Activated naive CD8-positive, alpha-beta T cell treated with anti-CD3 and anti-CD28 coated beads, Interleukin-2, amount 10 ng/mL, durations not matched to agents 7 days and 5 days (primary cell): ENCODE measurements around the gene HGS. TPM values are rescaled to one million over a fixed set of nuclear protein-coding genes. Genes with fewer than 3 reads are reported as not detected.

Source experiments
- ATAC-seq: fragments of 150-1000 bp; cut with Tn5 transposase; one replicate; pipeline ENCODE4 v1.10.0; 2021; ENCODE audit warnings: low read depth, moderate library complexity
- POLR2A ChIA-PET: fragments of 350-600 bp; sonication (Branson Sonifier 250); formaldehyde crosslinking; loops from one replicate; lab custom pipeline; 2021; ENCODE audit warnings: antibody characterized with exemption; lab: Charles Lee
- DNase-seq: peaks from one replicate; pipeline ENCODE4 v3.0.0; 2021
- H3K27ac Mint-ChIP-seq: one replicate; pipeline ENCODE4 v1.8.0; 2022; ENCODE audit warnings: mild to moderate bottlenecking, mixed read lengths
- H3K27me3 Mint-ChIP-seq: one replicate; pipeline ENCODE4 v1.8.0; 2022; ENCODE audit warnings: mild to moderate bottlenecking, moderate library complexity, mixed read lengths
- H3K36me3 Mint-ChIP-seq: one replicate; pipeline ENCODE4 v1.8.0; 2021; ENCODE audit warnings: mild to moderate bottlenecking, mixed read lengths
- H3K4me1 Mint-ChIP-seq: one replicate; pipeline ENCODE4 v1.8.0; 2021; ENCODE audit warnings: mixed read lengths
- H3K4me3 Mint-ChIP-seq: one replicate; pipeline ENCODE4 v1.8.0; 2022; ENCODE audit warnings: mild to moderate bottlenecking, moderate library complexity, mixed read lengths
- H3K9me3 Mint-ChIP-seq: one replicate; pipeline ENCODE4 v1.8.0; 2021; ENCODE audit warnings: mixed read lengths
- total RNA-seq, 2 experiments: library from RNA; stranded (reverse); gene quantifications; one replicate each; pipeline ENCODE4 v1.2.3, GENCODE V29; 2021

Gene HGS
- total RNA-seq, 2 experiments from 2014 or later: 152 to 164 TPM

- Mint-ChIP-seq H3K36me3 (peaks cover 1% of the 10 kb centered on the region), H3K4me1 (peaks cover 14% of the 10 kb centered on the region), H3K4me3 (no peak overlapping the region), H3K9me3 (no peaks in the 10 kb centered on the region), H3K27me3 (no peaks in the 10 kb centered on the region), H3K27ac (no peak overlapping the region)
- POLR2A ChIA-PET: interaction anchor here (0.5 kb wide), 1 partner anchor 210 kb away, joined by 3 read pairs; no protein-coding TSS in a partner anchor
- DNase-seq (no peak), ATAC-seq (no peak)
These were observed 31.5 kb downstream of the HGS start for GRCh38 chr17:81715107-81715871.

- POLR2A ChIA-PET: no interaction called here
- no peaks in the 10 kb centered on the region for H3K27me3 Mint-ChIP-seq
- no peak overlapping the region for H3K27ac Mint-ChIP-seq
- H3K4me3 Mint-ChIP-seq: no peak overlapping the region
- ATAC-seq: no peak
- H3K36me3 Mint-ChIP-seq: peaks cover 1% of the 10 kb centered on the region
- DNase-seq: no peak
- no peaks in the 10 kb centered on the region for H3K9me3 Mint-ChIP-seq
- peaks cover 7% of the 10 kb centered on the region for H3K4me1 Mint-ChIP-seq
These were observed 32.3 kb downstream of the HGS start for GRCh38 chr17:81715872-81716673.

- ATAC-seq: no peak
- Mint-ChIP-seq H3K36me3 (peaks cover 1% of the 10 kb centered on the region), H3K4me1 (peaks cover 7% of the 10 kb centered on the region), H3K9me3 (no peaks in the 10 kb centered on the region), H3K27ac (no peak overlapping the region), H3K27me3 (no peaks in the 10 kb centered on the region), H3K4me3 (no peak overlapping the region)
- POLR2A ChIA-PET: no interaction called here
- DNase-seq: no peak
These were observed 32.8 kb downstream of the HGS start for GRCh38 chr17:81716674-81716996.

- no peak for ATAC-seq
- no peak for DNase-seq
- no peaks in the 10 kb centered on the region for H3K27me3 Mint-ChIP-seq
- no peak overlapping the region for H3K4me3 Mint-ChIP-seq
- no peaks in the 10 kb centered on the region for H3K9me3 Mint-ChIP-seq
- no peak overlapping the region for H3K27ac Mint-ChIP-seq
- H3K36me3 Mint-ChIP-seq: peaks cover 1% of the 10 kb centered on the region
- POLR2A ChIA-PET: no interaction called here
- H3K4me1 Mint-ChIP-seq: peaks cover 7% of the 10 kb centered on the region
These were observed 33.4 kb downstream of the HGS start for GRCh38 chr17:81717049-81717765.

- Mint-ChIP-seq H3K27me3 (no peaks in the 10 kb centered on the region), H3K27ac (no peak overlapping the region), H3K9me3 (no peaks in the 10 kb centered on the region), H3K4me1 (peaks cover 5% of the 10 kb centered on the region), H3K4me3 (no peak overlapping the region), H3K36me3 (peaks cover 1% of the 10 kb centered on the region)
- DNase-seq (no peak), ATAC-seq (no peak)
- POLR2A ChIA-PET: interaction anchor here (0.6 kb wide), 1 partner anchor 15 kb away, joined by 5 read pairs; no protein-coding TSS in a partner anchor
These were observed 33.9 kb downstream of the HGS start for GRCh38 chr17:81717766-81718089.

- DNase-seq (no peak), ATAC-seq (no peak)
- POLR2A ChIA-PET: no interaction called here
- H3K27ac Mint-ChIP-seq: no peak overlapping the region
- H3K4me3 Mint-ChIP-seq: no peak overlapping the region
- H3K4me1 Mint-ChIP-seq: peaks cover 2% of the 10 kb centered on the region
- H3K36me3 Mint-ChIP-seq: peaks cover 1% of the 10 kb centered on the region
- peaks cover 13% of the 10 kb centered on the region for H3K27me3 Mint-ChIP-seq
- H3K9me3 Mint-ChIP-seq: no peaks in the 10 kb centered on the region
These were observed 35.8 kb downstream of the HGS start for GRCh38 chr17:81719410-81720266.

GRCh38 chr17:81720267-81721071, 36.7 kb downstream of the HGS start:
- H3K27ac Mint-ChIP-seq: no peak overlapping the region
- peaks cover 2% of the 10 kb centered on the region for H3K4me1 Mint-ChIP-seq
- no peak for DNase-seq
- H3K36me3 Mint-ChIP-seq: peaks cover 1% of the 10 kb centered on the region
- POLR2A ChIA-PET: no interaction called here
- H3K9me3 Mint-ChIP-seq: no peaks in the 10 kb centered on the region
- H3K27me3 Mint-ChIP-seq: peaks cover 13% of the 10 kb centered on the region
- ATAC-seq: no peak
- no peak overlapping the region for H3K4me3 Mint-ChIP-seq

GRCh38 chr17:81722184-81723120, 38.6 kb downstream of the HGS start:
- H3K4me1 Mint-ChIP-seq: peaks cover 2% of the 10 kb centered on the region
- H3K4me3 Mint-ChIP-seq: no peak overlapping the region
- no peaks in the 10 kb centered on the region for H3K9me3 Mint-ChIP-seq
- POLR2A ChIA-PET: interaction anchor here (0.7 to 1.2 kb wide), 2 partner anchors 20 to 30 kb away, joined by 3 read pairs; no protein-coding TSS in a partner anchor
- peaks cover 1% of the 10 kb centered on the region for H3K36me3 Mint-ChIP-seq
- ATAC-seq (peak; percentile 29), DNase-seq (no peak)
- H3K27ac Mint-ChIP-seq: no peak overlapping the region
- H3K27me3 Mint-ChIP-seq: peaks cover 16% of the 10 kb centered on the region

- POLR2A ChIA-PET: interaction anchor here (0.7 kb wide), 1 partner anchor 127 kb away, joined by 3 read pairs; no protein-coding TSS in a partner anchor
- Mint-ChIP-seq H3K27me3 (peaks cover 16% of the 10 kb centered on the region), H3K36me3 (peaks cover 1% of the 10 kb centered on the region), H3K4me3 (no peak overlapping the region), H3K27ac (no peak overlapping the region), H3K4me1 (peaks cover 2% of the 10 kb centered on the region), H3K9me3 (no peaks in the 10 kb centered on the region)
- no peak for DNase-seq
- no peak for ATAC-seq
These were observed 39.9 kb downstream of the HGS start for GRCh38 chr17:81723651-81724209.

DNA sequence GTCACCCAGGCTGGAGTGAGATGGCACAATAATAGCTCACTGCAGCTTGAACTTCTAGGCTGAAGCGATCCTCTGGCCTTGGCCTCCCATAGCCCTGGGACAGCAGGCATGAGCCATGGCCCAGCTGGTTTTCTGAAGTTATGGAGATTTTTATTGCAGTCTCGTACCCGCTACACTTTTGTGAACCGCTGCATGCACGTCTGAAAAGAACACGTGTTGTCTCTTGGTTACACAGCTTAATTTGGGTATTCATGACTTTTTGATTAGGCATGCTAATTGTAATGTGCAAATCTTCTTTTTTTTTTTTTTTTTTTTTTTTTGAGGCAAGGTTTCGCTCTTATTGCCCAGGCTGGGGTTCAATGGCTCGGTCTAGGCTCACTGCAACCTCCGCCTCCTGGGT, 41.6 kb downstream of the HGS start:
- H3K4me1 Mint-ChIP-seq: peaks cover 2% of the 10 kb centered on the region
- no peak for DNase-seq
- H3K36me3 Mint-ChIP-seq: no peaks in the 10 kb centered on the region
- H3K27ac Mint-ChIP-seq: no peak overlapping the region
- POLR2A ChIA-PET: interaction anchor here (0.6 to 0.7 kb wide), 3 partner anchors 123 to 1078 kb away, joined by 3 to 4 read pairs (median 3); partner anchors contain the start of gene PYCR1
- no peaks in the 10 kb centered on the region for H3K9me3 Mint-ChIP-seq
- H3K4me3 Mint-ChIP-seq: no peak overlapping the region
- ATAC-seq: no peak
- peaks cover 16% of the 10 kb centered on the region for H3K27me3 Mint-ChIP-seq

DNA sequence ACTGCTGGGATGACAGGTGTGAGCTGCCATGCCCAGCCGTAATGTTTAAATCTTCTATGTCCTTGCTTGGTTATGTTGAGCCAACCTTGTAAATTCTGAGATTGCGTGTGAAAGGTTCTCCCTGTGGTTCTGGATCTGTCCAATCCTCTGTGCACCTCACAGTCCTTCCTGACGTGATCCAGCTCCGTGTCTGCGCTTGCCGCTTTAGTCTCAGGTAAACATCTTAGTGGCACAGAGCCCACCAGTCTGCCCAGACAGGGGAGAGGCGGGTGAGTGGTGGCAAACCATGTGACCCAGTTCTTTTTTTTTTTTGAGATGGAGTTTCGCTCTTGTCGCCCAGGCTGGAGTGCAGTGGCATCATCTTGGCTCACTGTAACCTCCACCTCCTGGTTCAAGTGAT, 42.2 kb downstream of the HGS start:
- no peaks in the 10 kb centered on the region for H3K9me3 Mint-ChIP-seq
- H3K36me3 Mint-ChIP-seq: no peaks in the 10 kb centered on the region
- no peak overlapping the region for H3K4me3 Mint-ChIP-seq
- H3K4me1 Mint-ChIP-seq: peaks cover 2% of the 10 kb centered on the region
- ATAC-seq: no peak
- DNase-seq: no peak
- H3K27me3 Mint-ChIP-seq: peaks cover 16% of the 10 kb centered on the region
- POLR2A ChIA-PET: interaction anchor here (0.7 kb wide), 1 partner anchor 211 kb away, joined by 4 read pairs; the partner anchor contains the start of gene PYCR1
- no peak overlapping the region for H3K27ac Mint-ChIP-seq
